GM19099 (cell line): ENCODE measurements around the gene AP4S1.
A peak's percentile ranks its signal among the peaks of the same experiment; 100 is the strongest.

Experiments used
- POLR2A ChIP-seq: IDR thresholded peaks from 3 replicates; pipeline ENCODE4 v1.6.1; 2011; ENCODE audit warnings: low read depth; ENCODE audit not compliant: insufficient read length; ENCODE audit errors: extremely low read depth

Gene AP4S1

GRCh38 chr14:31025367-31026076, at the start of gene AP4S1:
TSS of gene AP4S1 (plus strand) at chr14:31025649. CDS start at chr14:31066197, 40,548 bp downstream.
- TF ChIP-seq POLR2A = peak; percentile 42

GRCh38 chr14:30977752-30978151, 47.7 kb upstream of the AP4S1 start:
- no peak for TF ChIP-seq POLR2A

GRCh38 chr14:30980980-30981379, 44.5 kb upstream of the AP4S1 start:
- TF ChIP-seq POLR2A = no peak

GRCh38 chr14:30982533-30982932, 42.9 kb upstream of the AP4S1 start:
- TF ChIP-seq POLR2A = no peak

- TF ChIP-seq POLR2A = no peak
Observed at GRCh38 chr14:30983858-30984257, 41.6 kb upstream of the AP4S1 start.

GRCh38 chr14:30985796-30986195, 39.7 kb upstream of the AP4S1 start:
- TF ChIP-seq POLR2A = no peak

GRCh38 chr14:30988509-30988908, 36.9 kb upstream of the AP4S1 start:
- no peak for TF ChIP-seq POLR2A

- no peak for TF ChIP-seq POLR2A
Observed at GRCh38 chr14:30990770-30991169, 34.7 kb upstream of the AP4S1 start.

GRCh38 chr14:30991408-30991807, 34.0 kb upstream of the AP4S1 start:
- no peak for TF ChIP-seq POLR2A

- no peak for TF ChIP-seq POLR2A
Observed at GRCh38 chr14:30993071-30993470, 32.4 kb upstream of the AP4S1 start.

GRCh38 chr14:30994681-30995620, 30.5 kb upstream of the AP4S1 start:
- TF ChIP-seq POLR2A = no peak

- no peak for TF ChIP-seq POLR2A
Observed at GRCh38 chr14:30995689-30996088, 29.8 kb upstream of the AP4S1 start.

- no peak for TF ChIP-seq POLR2A
Observed at GRCh38 chr14:30996892-30997659, 28.4 kb upstream of the AP4S1 start.

- TF ChIP-seq POLR2A = no peak
Observed at GRCh38 chr14:30998100-30998706, 27.2 kb upstream of the AP4S1 start.
